ENCODE data around the gene REL. TPM values are rescaled to one million over a fixed set of nuclear protein-coding genes. Genes with fewer than 3 reads are reported as not detected.

REL gene
- total RNA-seq, 2 experiments from 2014 or later = 40.3 to 40.5 TPM

GRCh38 chr2:60958800-60959199 lies 77.4 kb downstream of the REL start:
- no peak for DNase-seq
- Mint-ChIP-seq H3K9me3 (no peaks in the 10 kb centered on the region), H3K4me1 (ENCODE audit: low read depth) (peaks cover 18% of the 10 kb centered on the region), H3K27ac (no peak overlapping the region), H3K36me3 (ENCODE audit: low read depth) (peaks cover 14% of the 10 kb centered on the region), H3K27me3 (ENCODE audit: low read depth) (no peaks in the 10 kb centered on the region), H3K4me3 (no peak overlapping the region)
- CTCF ChIA-PET = no interaction called here
- intact Hi-C loops (cut with micrococcal nuclease) = no loop called here

DNA sequence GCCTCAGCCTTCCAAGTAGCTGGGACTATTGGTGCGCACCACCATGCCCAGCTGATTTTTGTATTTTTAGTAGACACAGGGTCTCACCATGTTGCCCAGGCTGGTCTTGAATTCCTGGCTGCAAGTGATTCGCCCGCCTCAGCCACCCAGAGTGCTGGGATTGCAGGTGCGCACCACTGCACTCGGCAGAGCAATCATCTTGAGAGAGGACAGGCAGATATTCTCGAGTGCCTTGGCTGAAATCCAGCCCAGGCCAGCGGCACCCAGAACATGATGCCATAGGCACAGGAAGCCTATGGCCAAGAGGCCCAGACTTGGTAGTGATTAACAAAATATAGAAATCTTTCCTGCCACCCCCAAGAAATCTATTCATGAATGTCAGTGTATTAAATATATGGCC lies 78.1 kb downstream of the REL start:
- no peaks in the 10 kb centered on the region for H3K27me3 Mint-ChIP-seq (ENCODE audit: low read depth)
- DNase-seq = no peak
- CTCF ChIA-PET = no interaction called here
- intact Hi-C loops (cut with micrococcal nuclease) = no loop called here
- H3K4me1 Mint-ChIP-seq (ENCODE audit: low read depth) = peaks cover 18% of the 10 kb centered on the region
- peaks cover 8% of the 10 kb centered on the region for H3K36me3 Mint-ChIP-seq (ENCODE audit: low read depth)
- H3K4me3 Mint-ChIP-seq = no peak overlapping the region
- no peak overlapping the region for H3K27ac Mint-ChIP-seq
- no peaks in the 10 kb centered on the region for H3K9me3 Mint-ChIP-seq

DNA sequence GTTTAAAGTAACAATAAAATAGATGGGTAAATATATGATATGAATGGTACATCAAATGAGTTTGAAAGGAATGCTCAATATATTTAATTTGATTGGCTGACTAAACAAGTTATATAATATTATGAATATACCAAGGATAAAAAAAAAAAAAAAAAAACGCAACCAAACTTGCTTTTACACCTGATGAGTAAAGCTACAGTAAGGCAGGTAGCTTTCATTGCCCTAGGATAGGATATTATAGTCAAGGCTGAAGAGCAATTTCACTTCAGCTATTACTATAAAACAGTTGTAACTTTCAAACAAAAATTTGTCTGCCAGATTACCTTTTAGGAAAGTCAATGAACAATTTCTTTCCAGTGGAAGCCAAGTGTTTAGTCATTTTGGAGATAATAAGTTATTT lies 79.3 kb downstream of the REL start:
- no peak overlapping the region for H3K4me3 Mint-ChIP-seq
- no peaks in the 10 kb centered on the region for H3K9me3 Mint-ChIP-seq
- DNase-seq = no peak
- CTCF ChIA-PET = interaction anchor here (0.7 to 1.7 kb wide), 5 partner anchors 13 to 187 kb away, joined by 3 to 5 read pairs (median 3); no protein-coding TSS in a partner anchor
- H3K27me3 Mint-ChIP-seq (ENCODE audit: low read depth) = no peaks in the 10 kb centered on the region
- peaks cover 26% of the 10 kb centered on the region for H3K4me1 Mint-ChIP-seq (ENCODE audit: low read depth)
- H3K36me3 Mint-ChIP-seq (ENCODE audit: low read depth) = peaks cover 5% of the 10 kb centered on the region
- H3K27ac Mint-ChIP-seq = no peak overlapping the region
- intact Hi-C loops (cut with micrococcal nuclease) = no loop called here

- no peak for DNase-seq
- intact Hi-C loops (cut with micrococcal nuclease) = no loop called here
- CTCF ChIA-PET = interaction anchor here (1.3 to 1.7 kb wide), 2 partner anchors 13 to 144 kb away, joined by 3 read pairs; no protein-coding TSS in a partner anchor
- no peak overlapping the region for H3K27ac Mint-ChIP-seq
- H3K27me3 Mint-ChIP-seq (ENCODE audit: low read depth) = no peaks in the 10 kb centered on the region
- H3K36me3 Mint-ChIP-seq (ENCODE audit: low read depth) = peaks cover 5% of the 10 kb centered on the region
- no peaks in the 10 kb centered on the region for H3K9me3 Mint-ChIP-seq
- H3K4me1 Mint-ChIP-seq (ENCODE audit: low read depth) = peaks cover 31% of the 10 kb centered on the region
- no peak overlapping the region for H3K4me3 Mint-ChIP-seq
Measured at GRCh38 chr2:60961457-60961856, 80.1 kb downstream of the REL start.

GRCh38 chr2:60962528-60962927 lies 81.2 kb downstream of the REL start:
- H3K36me3 Mint-ChIP-seq (ENCODE audit: low read depth) = peaks cover 2% of the 10 kb centered on the region
- H3K4me3 Mint-ChIP-seq = no peak overlapping the region
- no peaks in the 10 kb centered on the region for H3K27me3 Mint-ChIP-seq (ENCODE audit: low read depth)
- CTCF ChIA-PET = no interaction called here
- intact Hi-C loops (cut with micrococcal nuclease) = no loop called here
- H3K4me1 Mint-ChIP-seq (ENCODE audit: low read depth) = peaks cover 42% of the 10 kb centered on the region
- no peaks in the 10 kb centered on the region for H3K9me3 Mint-ChIP-seq
- DNase-seq = no peak
- no peak overlapping the region for H3K27ac Mint-ChIP-seq

DNA sequence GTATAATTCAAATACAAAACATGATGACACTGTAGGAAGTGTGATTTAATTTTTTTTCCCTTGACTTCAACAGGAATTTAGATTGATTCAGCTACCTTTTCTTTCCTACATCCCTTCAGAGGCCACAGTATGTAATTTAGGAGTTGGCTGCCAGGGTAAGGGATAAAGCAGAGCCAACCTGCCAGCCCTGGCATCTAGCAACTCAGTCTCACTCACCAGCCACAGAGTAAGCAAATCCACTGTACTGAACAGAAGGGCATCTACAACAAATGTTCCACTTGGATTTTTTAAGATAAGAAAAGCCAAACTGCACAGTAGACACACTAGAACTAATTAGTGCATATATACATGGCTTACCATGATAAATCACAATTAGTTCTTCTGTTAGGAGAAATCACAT lies 81.8 kb downstream of the REL start:
- no peak for DNase-seq
- no peak overlapping the region for H3K27ac Mint-ChIP-seq
- CTCF ChIA-PET = no interaction called here
- intact Hi-C loops (cut with micrococcal nuclease) = no loop called here
- H3K36me3 Mint-ChIP-seq (ENCODE audit: low read depth) = peaks cover 2% of the 10 kb centered on the region
- H3K4me1 Mint-ChIP-seq (ENCODE audit: low read depth) = peaks cover 49% of the 10 kb centered on the region
- H3K4me3 Mint-ChIP-seq = no peak overlapping the region
- no peaks in the 10 kb centered on the region for H3K9me3 Mint-ChIP-seq
- H3K27me3 Mint-ChIP-seq (ENCODE audit: low read depth) = no peaks in the 10 kb centered on the region

DNA sequence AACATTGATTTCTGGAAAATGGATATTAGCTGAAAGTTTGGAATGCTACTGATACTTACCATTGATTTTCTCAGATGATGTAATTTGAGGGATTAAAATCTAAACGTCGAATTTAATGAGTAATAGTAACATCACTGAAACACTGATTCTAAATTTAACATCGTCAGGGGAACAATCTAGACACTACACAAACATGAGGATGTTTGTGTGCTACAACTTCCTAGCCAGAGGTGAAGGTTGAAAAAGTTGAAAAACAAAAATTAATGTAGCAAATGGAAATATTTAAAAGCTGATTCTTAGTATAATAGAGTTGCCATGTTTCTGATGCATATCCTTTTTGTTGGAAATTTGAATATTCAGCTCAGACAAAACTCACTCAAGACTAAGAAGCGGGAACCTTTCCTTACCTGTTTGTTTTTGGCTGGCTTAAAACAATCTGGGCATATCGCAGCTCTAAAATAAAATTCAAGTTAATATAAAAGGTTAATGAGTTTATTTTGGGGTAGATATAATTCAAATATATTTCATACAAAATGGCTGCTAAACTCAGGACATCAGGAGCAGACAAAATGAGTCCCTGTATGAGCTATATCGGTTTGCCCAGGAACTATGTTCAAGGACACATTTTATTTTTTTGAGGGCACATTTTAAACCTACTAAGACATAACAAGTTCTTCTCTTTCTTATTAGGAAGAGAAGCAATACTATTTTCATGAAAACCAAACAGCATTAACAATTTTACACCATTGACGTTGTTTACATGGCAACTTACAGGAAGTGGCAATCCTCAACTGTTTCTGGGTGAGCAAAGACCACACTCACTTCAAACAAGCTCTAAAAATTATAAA lies 83.5 kb downstream of the REL start:
- intact Hi-C loops (cut with micrococcal nuclease) = no loop called here
- Mint-ChIP-seq H3K4me1 (ENCODE audit: low read depth) (peaks cover 58% of the 10 kb centered on the region), H3K36me3 (ENCODE audit: low read depth) (no peaks in the 10 kb centered on the region), H3K4me3 (no peak overlapping the region), H3K27ac (no peak overlapping the region), H3K27me3 (ENCODE audit: low read depth) (no peaks in the 10 kb centered on the region), H3K9me3 (no peaks in the 10 kb centered on the region)
- CTCF ChIA-PET = interaction anchor here (0.7 to 1.5 kb wide), 4 partner anchors 34 to 160 kb away, joined by 3 to 7 read pairs (median 4); no protein-coding TSS in a partner anchor
- no peak for DNase-seq

GRCh38 chr2:60965499-60965785 lies 84.1 kb downstream of the REL start:
- intact Hi-C loops (cut with micrococcal nuclease) = no loop called here
- CTCF ChIA-PET = interaction anchor here (0.7 to 1.4 kb wide), 4 partner anchors 33 to 146 kb away, joined by 3 to 5 read pairs (median 3); no protein-coding TSS in a partner anchor
- no peaks in the 10 kb centered on the region for H3K36me3 Mint-ChIP-seq (ENCODE audit: low read depth)
- no peak overlapping the region for H3K27ac Mint-ChIP-seq
- H3K4me3 Mint-ChIP-seq = no peak overlapping the region
- H3K4me1 Mint-ChIP-seq (ENCODE audit: low read depth) = peaks cover 58% of the 10 kb centered on the region
- H3K27me3 Mint-ChIP-seq (ENCODE audit: low read depth) = no peaks in the 10 kb centered on the region
- DNase-seq = no peak
- H3K9me3 Mint-ChIP-seq = no peaks in the 10 kb centered on the region

DNA sequence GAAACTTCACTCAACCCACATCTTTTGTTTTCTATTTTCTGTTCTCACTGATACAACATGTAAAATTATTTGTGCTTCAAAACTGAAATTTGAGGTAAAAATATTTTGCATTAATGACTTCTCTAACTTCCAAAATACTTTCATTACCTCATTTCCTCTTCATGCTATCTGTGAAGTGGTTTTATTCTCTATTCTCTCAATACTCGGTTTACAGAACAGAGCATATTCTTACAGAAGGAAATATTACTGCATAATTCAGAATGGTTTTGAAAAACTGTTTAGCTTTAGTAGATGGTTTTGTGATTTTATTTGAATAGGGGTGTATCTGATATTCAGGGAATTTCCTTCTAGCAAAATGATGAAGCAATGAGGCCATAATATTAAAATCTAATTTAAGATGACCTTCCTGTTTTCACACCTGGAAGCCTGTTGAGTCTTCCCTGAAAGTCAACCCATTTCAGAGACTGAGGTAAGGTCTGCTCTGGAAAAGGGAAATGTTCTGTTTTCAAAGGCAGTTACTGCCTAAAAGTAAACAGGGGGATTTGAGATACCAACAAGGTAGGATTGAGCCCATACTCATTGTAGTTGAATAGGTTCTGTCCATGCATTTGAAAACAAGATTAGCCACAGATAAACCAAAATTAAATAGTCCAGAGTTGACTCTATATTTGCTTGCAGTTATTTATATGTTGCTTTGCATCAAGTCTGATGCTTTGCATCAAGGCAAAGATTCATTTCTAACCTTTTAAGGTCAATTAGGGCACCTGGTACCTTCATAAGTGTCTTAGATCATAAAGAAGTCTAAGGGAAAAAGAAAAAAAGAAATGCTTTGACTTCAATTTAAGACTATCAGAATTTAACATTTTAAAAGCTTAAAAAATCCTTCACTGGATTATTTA lies 85.4 kb downstream of the REL start:
- Mint-ChIP-seq H3K9me3 (no peaks in the 10 kb centered on the region), H3K27ac (peak overlapping the region; percentile 62), H3K36me3 (ENCODE audit: low read depth) (no peaks in the 10 kb centered on the region), H3K4me1 (ENCODE audit: low read depth) (peaks cover 62% of the 10 kb centered on the region), H3K4me3 (peak overlapping the region; percentile 11), H3K27me3 (ENCODE audit: low read depth) (no peaks in the 10 kb centered on the region)
- intact Hi-C loops (cut with micrococcal nuclease) = loop anchor here (1.0 kb wide), 1 partner anchor 94 kb away; no protein-coding TSS in a partner anchor
- CTCF ChIA-PET = interaction anchor here (0.7 to 1.1 kb wide), 4 partner anchors 21 to 94 kb away, joined by 3 to 4 read pairs (median 4); no protein-coding TSS in a partner anchor
- no peak for DNase-seq

DNA sequence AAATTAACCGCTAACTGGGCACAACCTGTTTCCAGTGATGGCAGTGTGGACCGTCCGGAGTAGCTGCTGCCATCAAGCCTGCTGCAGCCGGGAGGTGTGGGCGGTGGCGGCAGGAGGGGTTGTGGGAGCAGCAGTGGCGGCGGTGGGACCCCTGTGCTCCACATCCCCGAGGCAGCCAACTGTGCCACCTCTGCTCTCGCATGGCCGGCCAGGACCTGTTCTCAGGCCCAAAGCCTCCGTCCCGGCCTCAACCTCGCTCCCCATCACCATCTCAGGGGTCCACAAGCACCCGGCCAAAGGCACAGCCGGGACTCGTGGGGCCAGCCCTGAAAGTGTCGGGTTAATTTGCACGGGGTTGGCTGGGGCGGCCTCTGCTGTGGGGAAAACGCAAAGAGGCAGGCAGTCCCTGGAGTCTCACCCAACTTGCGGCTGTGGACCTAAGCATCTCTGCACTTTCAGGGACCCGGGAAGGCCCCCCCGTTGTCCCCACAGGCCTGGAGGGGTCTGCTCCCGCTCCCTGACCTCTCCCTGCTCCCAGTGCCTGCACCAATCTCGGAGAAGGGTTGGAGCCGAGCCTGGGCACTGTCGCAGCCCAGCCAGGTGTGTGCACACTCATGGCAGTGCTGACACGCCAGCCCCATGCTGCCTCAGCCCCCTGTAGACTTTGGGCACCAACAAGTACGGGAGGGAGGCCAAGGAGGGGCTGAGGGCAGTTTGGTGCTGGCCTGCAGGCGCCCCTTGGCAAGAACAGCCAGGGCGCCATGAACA lies 91.7 kb downstream of the REL start:
- Mint-ChIP-seq H3K36me3 (ENCODE audit: low read depth) (peaks cover 2% of the 10 kb centered on the region), H3K9me3 (peaks cover 1% of the 10 kb centered on the region), H3K4me3 (no peak overlapping the region), H3K27ac (no peak overlapping the region), H3K4me1 (ENCODE audit: low read depth) (peaks cover 62% of the 10 kb centered on the region), H3K27me3 (ENCODE audit: low read depth) (no peaks in the 10 kb centered on the region)
- CTCF ChIA-PET = interaction anchor here (1.6 kb wide), 1 partner anchor 154 kb away, joined by 5 read pairs; no protein-coding TSS in a partner anchor
- intact Hi-C loops (cut with micrococcal nuclease) = loop anchor here (5.0 to 10.0 kb wide), 2 partner anchors 418 to 1224 kb away; partner anchors contain the start of genes B3GNT2 and BCL11A
- DNase-seq = no peak

DNA sequence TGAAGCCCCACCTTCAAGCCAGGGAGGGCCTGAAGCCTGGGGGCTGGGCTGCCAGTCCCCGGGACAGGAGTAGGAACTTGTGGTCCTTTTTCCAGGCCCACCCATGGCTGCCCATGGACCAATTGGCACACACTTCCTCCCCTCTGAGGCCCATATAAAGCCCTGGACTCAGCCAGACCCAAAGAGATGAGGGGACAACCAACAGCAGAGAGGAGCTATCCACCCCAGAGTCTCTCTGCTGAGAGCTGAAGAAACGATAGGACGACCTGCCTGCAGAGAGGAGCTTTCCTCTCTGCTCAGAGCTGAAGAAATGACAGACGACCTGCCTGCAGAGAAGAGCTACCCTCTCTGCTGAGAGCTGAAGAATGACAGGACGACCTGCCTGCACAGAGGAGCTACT lies 92.3 kb downstream of the REL start:
- no peak overlapping the region for H3K4me3 Mint-ChIP-seq
- intact Hi-C loops (cut with micrococcal nuclease) = loop anchor here (5.0 to 10.0 kb wide), 2 partner anchors 419 to 1224 kb away; partner anchors contain the start of genes B3GNT2 and BCL11A
- H3K4me1 Mint-ChIP-seq (ENCODE audit: low read depth) = peaks cover 60% of the 10 kb centered on the region
- CTCF ChIA-PET = interaction anchor here (0.9 to 1.8 kb wide), 6 partner anchors 13 to 155 kb away, joined by 3 to 5 read pairs (median 3); partner anchors contain the start of gene REL
- no peak overlapping the region for H3K27ac Mint-ChIP-seq
- peaks cover 2% of the 10 kb centered on the region for H3K36me3 Mint-ChIP-seq (ENCODE audit: low read depth)
- DNase-seq = no peak
- no peaks in the 10 kb centered on the region for H3K27me3 Mint-ChIP-seq (ENCODE audit: low read depth)
- H3K9me3 Mint-ChIP-seq = peaks cover 1% of the 10 kb centered on the region
